ENCODE data around the gene FAM72B. TPM values are rescaled to one million over a fixed set of nuclear protein-coding genes. Genes with fewer than 3 reads are reported as not detected.
"Not testable (repeated sequence)": the region's sequence is repeated elsewhere in the genome, so short reads cannot be mapped to it uniquely, and the experiment has no call there.

The FAM72B gene
- total RNA-seq (2012; rRNA removed) (1.6 and 2.8 TPM in 2 replicates), polyA plus RNA-seq (2012; rRNA removed) (2.2 and 3.4 TPM in 2 replicates), Bru-seq, nascent RNA (percentile 35 among the genes with signal in this experiment), BruChase-seq, experiment 1, labeled RNA remaining after a 6-hour chase (percentile 27 among the genes with signal in this experiment), BruChase-seq, experiment 2, labeled RNA remaining after a 2-hour chase (percentile 33 among the genes with signal in this experiment)
- 0.59 and 1.5 TPM in 2 replicates for polyA plus RNA-seq (2012; cell fraction: cytosol; rRNA removed)
- polyA plus RNA-seq (2012; cell fraction: nucleus; rRNA removed; ENCODE audit: low replicate concordance) = 0.67 and 9.8 TPM in 2 replicates
- long read RNA-seq, partial matches to known transcripts = 2 of 3 reads
- long read RNA-seq, other reads (novel, unspliced or antisense) = 1 of 3 reads

DNA sequence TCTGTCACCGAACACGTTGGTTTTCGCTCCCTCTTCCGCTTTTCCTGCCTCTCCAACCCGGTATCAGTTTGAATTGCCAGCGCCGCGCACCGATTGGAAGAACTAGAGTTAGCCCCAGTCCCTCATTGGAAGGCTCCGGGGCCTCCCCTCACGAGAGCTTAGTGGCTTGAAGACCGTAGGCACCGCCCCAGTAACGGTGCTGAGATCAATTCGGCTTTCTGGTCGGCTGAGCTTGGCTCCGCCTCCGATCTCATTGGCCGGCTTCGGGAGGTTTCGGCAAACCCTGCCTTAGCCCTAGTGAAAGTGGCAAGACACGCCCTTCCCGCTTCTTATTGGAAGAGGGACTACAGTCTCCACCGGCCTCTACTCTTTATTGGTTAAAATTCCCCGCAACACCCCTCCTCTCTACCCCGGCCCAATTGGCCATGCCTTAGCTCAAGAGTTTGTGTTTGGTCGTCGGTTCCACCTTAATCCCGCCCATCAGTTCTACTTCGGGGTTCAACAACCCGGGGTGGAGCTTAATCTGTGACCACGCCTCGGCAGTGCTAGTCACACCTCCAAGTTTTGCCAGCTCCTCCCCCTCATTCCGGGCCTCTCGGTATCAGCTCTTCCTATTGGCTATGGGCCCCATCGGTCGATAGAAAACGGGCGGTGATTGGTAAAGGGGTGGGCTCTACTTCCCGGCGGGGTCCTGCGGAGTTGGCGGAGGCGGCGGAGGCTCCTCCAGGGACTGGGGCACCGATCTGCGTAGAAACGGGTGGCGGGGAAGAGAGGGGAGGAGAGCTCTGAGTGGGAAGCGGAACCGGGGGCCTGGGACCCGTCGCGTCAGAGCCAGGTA is at the start of gene FAM72B, which contains the start of gene SRGAP2C:
FAM72B (minus strand) TSS at position 51 of the 838 bp plus-strand sequence. CDS start 851 bp downstream, outside the sequence.
SRGAP2C (plus strand) TSS at position 686 of the 838 bp plus-strand sequence. CDS start 2,472 bp downstream, outside the sequence.
- BruUV-seq (replicated peaks); H2BK5ac ChIP-seq (ENCODE audit: low read depth, low read length, poor library complexity, severe bottlenecking); H3K9me3 ChIP-seq (ENCODE audit: control insufficient read depth, insufficient read depth, low read length); H4K5ac ChIP-seq (ENCODE audit: low read depth, low read length); in situ Hi-C loops (cut with MboI; ENCODE audit: low sequenced_read_pairs); CTCF ChIA-PET; dilution Hi-C loops (cut with HindIII; ENCODE audit: low sequenced_read_pairs, unreplicated experiment); POLR2A ChIA-PET (ENCODE audit: unreplicated experiment); H2BK20ac ChIP-seq (ENCODE audit: low read depth, low read length); H2AFZ ChIP-seq (replicated peaks; ENCODE audit: low read length, poor library complexity); intact Hi-C loops (cut with micrococcal nuclease); H4K20me1 ChIP-seq (ENCODE audit: insufficient read depth, low read length); H3K4me1 ChIP-seq (ENCODE audit: control insufficient read depth, insufficient read depth, low read length); H2BK120ac ChIP-seq (ENCODE audit: low read depth, low read length); H3K27me3 ChIP-seq (ENCODE audit: control insufficient read depth, insufficient read depth, low read length); H4K91ac ChIP-seq (ENCODE audit: insufficient read depth, low read depth, low read length); H3K56ac ChIP-seq (ENCODE audit: extremely low read depth, insufficient read depth, low read length); H2AK9ac ChIP-seq (replicated peaks; ENCODE audit: low read depth, low read length, poor library complexity); H3K4ac ChIP-seq (ENCODE audit: low read depth, low read length); H3K9ac ChIP-seq (ENCODE audit: low read depth, low read length); H3K18ac ChIP-seq (ENCODE audit: low read depth, low read length); H3K23ac ChIP-seq (ENCODE audit: low read depth, low read length); H3K36me3 ChIP-seq (ENCODE audit: control insufficient read depth, insufficient read depth, low read length); H2BK15ac ChIP-seq (ENCODE audit: low read depth, low read length); H3K9me1 ChIP-seq (ENCODE audit: insufficient read depth, low read length); H2AK5ac ChIP-seq (ENCODE audit: low read depth, low read length); H3K79me1 ChIP-seq (ENCODE audit: low read depth in 1 of 2, low read length in 2 of 2); H4K8ac ChIP-seq (ENCODE audit: low read depth in 2 of 2, low read length in 2 of 2); H3K14ac ChIP-seq (replicated peaks; ENCODE audit: low read depth, low read length): not testable (repeated sequence)
- Histone ChIP-seq H3K4me3 (ENCODE audit: insufficient read depth, low read depth, low read length) (peak within 1 kb of the TSS; percentile 57), H3K27ac (ENCODE audit: insufficient read depth, low read length) (peak within 1 kb of the TSS; percentile 71), H3K4me2 (ENCODE audit: low read depth, low read length) (peak within 1 kb of the TSS; percentile 49)
- peak; percentile 99 for DNase-seq
- ATAC-seq (ENCODE audit: low read depth) = peak; percentile 80
- TF ChIP-seq POLR2A (IDR thresholded peaks at IDR 0.05; ENCODE audit: low read depth, low read length) (peak; percentile 32; the same call in 1 of the 2 replicates), FOS (IDR thresholded peaks at IDR 0.05; ENCODE audit: low read depth, low read length) (0 out of 2 replicates have a peak, but pooled peaks have one; percentile 14)
- 0% methylated on average over 3 of the region's 54 CpGs; no CpG with 5 or more reads in 1 of the 2 experiments for WGBS, 2 experiments (ENCODE audit: extremely low coverage in 2 of 2, insufficient read length in 1 of 2)

- peak; percentile 25; the same call in 1 of the 2 replicates for ATAC-seq (ENCODE audit: low read depth)
Measured at GRCh38 chr1:121232445-121233125, 48.4 kb upstream of the FAM72B start.

More at GRCh38 chr1:121232445-121233125, 48.4 kb upstream of the FAM72B start:
- H2AFZ ChIP-seq (replicated peaks; ENCODE audit: low read length, poor library complexity); H2AK9ac ChIP-seq (replicated peaks; ENCODE audit: low read depth, low read length, poor library complexity); H2BK120ac ChIP-seq (ENCODE audit: low read depth, low read length); H3K27me3 ChIP-seq (ENCODE audit: control insufficient read depth, insufficient read depth, low read length); H3K79me1 ChIP-seq (ENCODE audit: low read depth in 1 of 2, low read length in 2 of 2); H4K8ac ChIP-seq (ENCODE audit: low read depth in 2 of 2, low read length in 2 of 2); H3K4ac ChIP-seq (ENCODE audit: low read depth, low read length); H3K4me1 ChIP-seq (ENCODE audit: control insufficient read depth, insufficient read depth, low read length); H3K56ac ChIP-seq (ENCODE audit: extremely low read depth, insufficient read depth, low read length); BruUV-seq (replicated peaks); H4K5ac ChIP-seq (ENCODE audit: low read depth, low read length); H3K18ac ChIP-seq (ENCODE audit: low read depth, low read length); H2BK15ac ChIP-seq (ENCODE audit: low read depth, low read length); H3K14ac ChIP-seq (replicated peaks; ENCODE audit: low read depth, low read length); POLR2A ChIA-PET (ENCODE audit: unreplicated experiment); H2BK20ac ChIP-seq (ENCODE audit: low read depth, low read length); H3K9me1 ChIP-seq (ENCODE audit: insufficient read depth, low read length); H3K4me2 ChIP-seq (ENCODE audit: low read depth, low read length); H3K9me3 ChIP-seq (ENCODE audit: control insufficient read depth, insufficient read depth, low read length); intact Hi-C loops (cut with micrococcal nuclease); H3K23ac ChIP-seq (ENCODE audit: low read depth, low read length); dilution Hi-C loops (cut with HindIII; ENCODE audit: low sequenced_read_pairs, unreplicated experiment); H3K27ac ChIP-seq (ENCODE audit: insufficient read depth, low read length); in situ Hi-C loops (cut with MboI; ENCODE audit: low sequenced_read_pairs); CTCF ChIA-PET; DNase-seq; H3K4me3 ChIP-seq (ENCODE audit: insufficient read depth, low read depth, low read length); H2AK5ac ChIP-seq (ENCODE audit: low read depth, low read length); H4K91ac ChIP-seq (ENCODE audit: insufficient read depth, low read depth, low read length); H2BK5ac ChIP-seq (ENCODE audit: low read depth, low read length, poor library complexity, severe bottlenecking); H3K36me3 ChIP-seq (ENCODE audit: control insufficient read depth, insufficient read depth, low read length); H3K9ac ChIP-seq (ENCODE audit: low read depth, low read length); H4K20me1 ChIP-seq (ENCODE audit: insufficient read depth, low read length): not testable (repeated sequence)
- WGBS, 2 experiments (ENCODE audit: extremely low coverage in 2 of 2, insufficient read length in 1 of 2) = no CpG with 5 or more reads among the region's 4 CpGs
